Gastrocnemius medialis (tissue), 4 donors: ENCODE results near the gene OR2F2.

Experiments used
- CTCF ChIP-seq, 5 experiments: fragments of 450-650 bp in 3 of 5; fragments of 200-600 bp in 2 of 5; sonication (generic) in 2 of 5; IDR thresholded peaks in 4 of 5; conservative IDR thresholded peaks in 1 of 5; 1 replicate in 4 of 5; 2 replicates in 1 of 5; pipeline ENCODE4 v1.5.1; 2016 to 2019; ENCODE audit warnings: antibody characterized with exemption in 5 of 5, mild to moderate bottlenecking in 3 of 5, moderate library complexity in 3 of 5
- POLR2A ChIP-seq, 2 donors: fragments of 450-650 bp; IDR thresholded peaks; one replicate each; pipeline ENCODE4 v1.6.1; 2017; ENCODE audit warnings: antibody characterized with exemption in 2 of 2, mild to moderate bottlenecking in 2 of 2, moderate library complexity in 2 of 2

GRCh38 chr7:143931739-143932138, 3.3 kb upstream of the OR2F2 start:
- TF ChIP-seq CTCF (IDR thresholded peaks at IDR 0.05 in 4 of 5, conservative IDR thresholded peaks at IDR 0.05 in 1 of 5), result no peak
- no peak for TF ChIP-seq POLR2A (IDR thresholded peaks at IDR 0.05)
